Gastroesophageal sphincter (tissue), 4 donors: Measurements from ENCODE around the gene OBSCN. TPM values are rescaled to one million over a fixed set of nuclear protein-coding genes. Genes with fewer than 3 reads are reported as not detected.

ENCODE experiments used
- ATAC-seq: fragments of 150-250 bp; one replicate; pipeline ENCODE4 v1.9.1; 2016; ENCODE audit warnings: mild to moderate bottlenecking, moderate library complexity
- H3K27ac ChIP-seq, 4 donors: fragments of 200-600 bp; sonication (generic) in 3 of 4; 1 replicate in 3 of 4; 2 replicates in 1 of 4; pipeline ENCODE4 v1.5.1; 2016 to 2019
- H3K27me3 ChIP-seq: fragments of 200-600 bp; sonication (generic); one replicate; pipeline ENCODE4 v1.5.1; 2019
- H3K36me3 ChIP-seq, 2 donors: fragments of 200-600 bp; sonication (generic); one replicate each; pipeline ENCODE4 v1.5.1; 2019; ENCODE audit warnings: control low read depth in 1 of 2
- H3K4me1 ChIP-seq, 3 donors: fragments of 200-600 bp; sonication (generic); 1 replicate in 2 of 3; 2 replicates in 1 of 3; pipeline ENCODE4 v1.5.1; 2016 to 2019; ENCODE audit warnings: control low read depth in 2 of 3
- H3K4me3 ChIP-seq, 2 donors: fragments of 200-600 bp; sonication (generic); one replicate each; pipeline ENCODE4 v1.5.1; 2019; ENCODE audit warnings: mild to moderate bottlenecking in 1 of 2, moderate library complexity in 1 of 2
- H3K9me3 ChIP-seq, 3 donors: fragments of 200-600 bp; sonication (generic); one replicate each; pipeline ENCODE4 v1.5.1; 2017 to 2019; ENCODE audit warnings: control low read depth in 2 of 3
- CTCF ChIP-seq, 4 experiments: fragments of 200-600 bp in 2 of 4; fragments of 450-650 bp in 2 of 4; sonication (generic) in 1 of 4; IDR thresholded peaks; one replicate each; pipeline ENCODE4 v1.5.1; 2017 to 2019; ENCODE audit warnings: antibody characterized with exemption in 4 of 4, mild to moderate bottlenecking in 2 of 4, moderate library complexity in 2 of 4
- EP300 ChIP-seq: sonication (generic); formaldehyde crosslinking; IDR thresholded peaks from one replicate; pipeline ENCODE4 v1.6.1; 2017; ENCODE audit warnings: antibody characterized with exemption, mild to moderate bottlenecking
- POLR2A ChIP-seq, 2 donors: fragments of 450-650 bp; IDR thresholded peaks; one replicate each; pipeline ENCODE4 v1.6.1; 2017; ENCODE audit warnings: antibody characterized with exemption in 2 of 2, mild to moderate bottlenecking in 2 of 2, moderate library complexity in 1 of 2
- POLR2AphosphoS5 ChIP-seq: sonication (generic); formaldehyde crosslinking; IDR thresholded peaks from one replicate; pipeline ENCODE4 v1.6.1; 2017; ENCODE audit warnings: antibody characterized with exemption
- WGBS, 2 donors: methylation state at CpG; one replicate each; pipeline ENCODE4 v1.1.5; 2018; ENCODE audit warnings: low coverage in 1 of 2; 5-methylcytosine and 5-hydroxymethylcytosine counted together
- total RNA-seq, 4 donors: library from RNA; depleted of rRNA; stranded (reverse); fragments of >200 nt; gene quantifications; one replicate each; pipeline ENCODE4 v1.1.0, GENCODE V29; 2016

OBSCN gene
- total RNA-seq, 4 donors from 2014 or later = 11.1 to 28.4 (median 20.9) TPM

GRCh38 chr1:228289996-228290881, 82.4 kb downstream of the OBSCN start:
- 80% methylated on average over 1 of the region's 22 CpGs; no CpG with 5 or more reads in 1 of the 2 donors for WGBS, 2 donors
- H3K9me3 ChIP-seq = no peaks in the 10 kb centered on the region
- H3K36me3 ChIP-seq = peaks cover 0 to 57% of the 10 kb centered on the region in 2 donors
- H3K4me1 ChIP-seq = no peaks in the 10 kb centered on the region
- no peak for ATAC-seq
- no peak overlapping the region for H3K27ac ChIP-seq
- H3K27me3 ChIP-seq = no peaks in the 10 kb centered on the region
- TF ChIP-seq POLR2A (IDR thresholded peaks at IDR 0.05) (no peak), POLR2AphosphoS5 (no peak), CTCF (IDR thresholded peaks at IDR 0.05) (no peak), EP300 (no peak)
- H3K4me3 ChIP-seq = no peak overlapping the region

GRCh38 chr1:228291906-228292608, 84.2 kb downstream of the OBSCN start:
- no peak for ATAC-seq
- H3K4me3 ChIP-seq = no peak overlapping the region
- H3K4me1 ChIP-seq = no peaks in the 10 kb centered on the region
- peaks cover 0 to 44% of the 10 kb centered on the region in 2 donors for H3K36me3 ChIP-seq
- H3K9me3 ChIP-seq = peaks cover 0 to 2% (median 0%) of the 10 kb centered on the region in 3 donors
- no peak for TF ChIP-seq POLR2AphosphoS5
- TF ChIP-seq EP300 = no peak
- TF ChIP-seq CTCF (IDR thresholded peaks at IDR 0.05) = no peak
- TF ChIP-seq POLR2A (IDR thresholded peaks at IDR 0.05) = no peak
- no peak overlapping the region for H3K27ac ChIP-seq
- H3K27me3 ChIP-seq = no peaks in the 10 kb centered on the region
- WGBS, 2 donors = 70 to 82% methylated on average over 6 to 11 of the region's 16 CpGs

GRCh38 chr1:228292609-228292911, 84.7 kb downstream of the OBSCN start:
- H3K4me1 ChIP-seq = no peaks in the 10 kb centered on the region
- no peaks in the 10 kb centered on the region for H3K27me3 ChIP-seq
- H3K4me3 ChIP-seq = no peak overlapping the region
- no peak overlapping the region for H3K27ac ChIP-seq
- peaks cover 0 to 7% (median 0%) of the 10 kb centered on the region in 3 donors for H3K9me3 ChIP-seq
- WGBS, 2 donors = 80 to 86% methylated on average over 3 to 7 of the region's 9 CpGs
- TF ChIP-seq EP300 (no peak), CTCF (IDR thresholded peaks at IDR 0.05) (no peak), POLR2AphosphoS5 (no peak), POLR2A (IDR thresholded peaks at IDR 0.05) (no peak)
- no peak for ATAC-seq
- peaks cover 0 to 39% of the 10 kb centered on the region in 2 donors for H3K36me3 ChIP-seq

GRCh38 chr1:228293393-228293792, 85.5 kb downstream of the OBSCN start:
- peaks cover 0 to 31% of the 10 kb centered on the region in 2 donors for H3K36me3 ChIP-seq
- no peak for TF ChIP-seq POLR2AphosphoS5
- TF ChIP-seq EP300 = no peak
- TF ChIP-seq POLR2A (IDR thresholded peaks at IDR 0.05) = no peak
- no peak for TF ChIP-seq CTCF (IDR thresholded peaks at IDR 0.05)
- no peak for ATAC-seq

More at GRCh38 chr1:228293393-228293792, 85.5 kb downstream of the OBSCN start:
- Histone ChIP-seq H3K4me1 (no peaks in the 10 kb centered on the region), H3K9me3 (peaks cover 0 to 12% (median 0%) of the 10 kb centered on the region in 3 donors), H3K4me3 (no peak overlapping the region), H3K27ac (no peak overlapping the region), H3K27me3 (no peaks in the 10 kb centered on the region)
- WGBS, 2 donors = 90 to 96% methylated on average over 9 to 10 of the region's 15 CpGs
